Panc1 (cell line): ENCODE measurements around the gene LHX3. TPM values are rescaled to one million over a fixed set of nuclear protein-coding genes. Genes with fewer than 3 reads are reported as not detected.

Experiments
- ATAC-seq: fragments of 200-7000 bp; cut with Tn5 transposase; 2 replicates; pipeline ENCODE4 v1.9.1; 2020; ENCODE audit warnings: mild to moderate bottlenecking, moderate library complexity
- BruUV-seq: library from RNA; stranded (reverse); fragments of 400-500 nt; replicated peaks from 2 replicates; lab custom pipeline; 2021; lab: Mats Ljungman, UMichigan
- CTCF ChIA-PET: fragments of 300-600 bp; sonication (Branson Sonifier 250); formaldehyde crosslinking; loops from one replicate; lab custom pipeline; 2022; ENCODE audit warnings: antibody characterized with exemption; lab: Charles Lee
- POLR2A ChIA-PET: fragments of 300-600 bp; sonication (Branson Sonifier 250); formaldehyde crosslinking; loops from one replicate; lab custom pipeline; 2022; ENCODE audit warnings: antibody characterized with exemption; lab: Charles Lee
- DNase-seq: peaks from one replicate; pipeline ENCODE4 v3.0.0-alpha.2; 2010; ENCODE audit warnings: low read depth, low spot score
- H3K27ac ChIP-seq: 2 replicates; pipeline ENCODE4 v1.5.1; 2011; ENCODE audit warnings: mild to moderate bottlenecking, low read length, inconsistent platforms
- H3K27me3 ChIP-seq: fragments of 200-500 bp; sonication (Bioruptor generic); 2 replicates; pipeline ENCODE4 v1.6.0; 2014; ENCODE audit warnings: low read length, inconsistent platforms; ENCODE audit not compliant: control insufficient read depth, insufficient read depth
- H3K36me3 ChIP-seq: fragments of 200-500 bp; sonication (Bioruptor generic); 2 replicates; pipeline ENCODE4 v1.5.1; 2014; ENCODE audit warnings: inconsistent platforms, mild to moderate bottlenecking, low read length, moderate library complexity; ENCODE audit not compliant: control insufficient read depth, insufficient read depth
- H3K4me1 ChIP-seq: 2 replicates; pipeline ENCODE4 v1.5.1; 2011; ENCODE audit warnings: inconsistent platforms, mild to moderate bottlenecking, low read length, moderate library complexity; ENCODE audit not compliant: control insufficient read depth, insufficient read depth
- H3K4me3 ChIP-seq, 2 experiments: 2 replicates each; pipeline ENCODE4 v1.5.1; 2011 to 2012; ENCODE audit warnings: low read depth in 2 of 2, low read length in 2 of 2, mild to moderate bottlenecking in 2 of 2, inconsistent platforms in 1 of 2, moderate library complexity in 1 of 2
- H3K9me3 ChIP-seq: fragments of 200-500 bp; sonication (Bioruptor generic); 2 replicates; pipeline ENCODE4 v1.5.1; 2014; ENCODE audit warnings: low read depth, mild to moderate bottlenecking, inconsistent platforms, low read length, moderate library complexity; ENCODE audit not compliant: control insufficient read depth, insufficient read depth
- CTCF ChIP-seq: fragments of 450-650 bp; IDR thresholded peaks from 2 replicates; pipeline ENCODE4 v1.5.1; 2017; ENCODE audit warnings: mild to moderate bottlenecking
- POLR2AphosphoS5 ChIP-seq: IDR thresholded peaks from 2 replicates; pipeline ENCODE4 v1.6.1; 2012; ENCODE audit warnings: mild to moderate bottlenecking, low read depth, low read length, moderate library complexity
- REST ChIP-seq, 2 experiments: IDR thresholded peaks; 2 replicates each; pipeline ENCODE4 v1.6.1; 2011 to 2012; ENCODE audit warnings: low read depth in 2 of 2, control low read depth in 1 of 2, low read length in 1 of 2, mild to moderate bottlenecking in 1 of 2, moderate library complexity in 1 of 2; ENCODE audit not compliant: insufficient read depth in 1 of 2
- SIN3A ChIP-seq: IDR thresholded peaks from 2 replicates; pipeline ENCODE4 v1.6.1; 2012; ENCODE audit warnings: low read depth, mild to moderate bottlenecking, low read length, moderate library complexity, borderline replicate concordance; ENCODE audit not compliant: insufficient read depth
- TCF7L2 ChIP-seq: IDR thresholded peaks from 2 replicates; pipeline ENCODE4 v1.6.1; 2011; ENCODE audit warnings: mild to moderate bottlenecking, low read depth, low read length, inconsistent platforms
- in situ Hi-C: cut with HindIII; loops from 2 replicates; pipeline ENCODE4 v1.10.0; 2016; ENCODE audit warnings: low sequenced_read_pairs, low pct_unique_long_range_greater_than_20kb
- intact Hi-C: fragments of 100-400 bp; cut with micrococcal nuclease; formaldehyde crosslinking; loops from one replicate; pipeline ENCODE4 v1.10.0; 2022; ENCODE audit not compliant: unreplicated experiment
- total RNA-seq: library from RNA; stranded (reverse); gene quantifications from one replicate; pipeline ENCODE4 v1.2.1, GENCODE V29; 2021; ENCODE audit not compliant: unreplicated experiment

LHX3 gene
- total RNA-seq, 1 experiment from 2014 or later, result 0.13 TPM

GRCh38 chr9:136179761-136180160, 25.2 kb downstream of the LHX3 start:
- DNase-seq (no peak), ATAC-seq (no peak)
- ChIA-PET CTCF (no interaction called here), POLR2A (no interaction called here)
- intact Hi-C loops (no loop called here), in situ Hi-C loops (no loop called here)
- Histone ChIP-seq H3K4me3 (no peak overlapping the region), H3K36me3 (no peaks in the 10 kb centered on the region), H3K9me3 (no peaks in the 10 kb centered on the region), H3K27ac (no peak overlapping the region), H3K4me1 (no peaks in the 10 kb centered on the region; the same call in 1 of the 2 replicates), H3K27me3 (no peaks in the 10 kb centered on the region)
- BruUV-seq, result no TSS peak
- TF ChIP-seq CTCF, result no peak
- TF ChIP-seq SIN3A, result no peak
- TF ChIP-seq POLR2AphosphoS5, result no peak
- no peak for TF ChIP-seq TCF7L2
- TF ChIP-seq REST (IDR thresholded peaks at IDR 0.05; ENCODE audit: insufficient read depth in 1 of 2, low read depth in 2 of 2, low read length in 1 of 2), result no peak

- H3K36me3 ChIP-seq, result no peaks in the 10 kb centered on the region
- TF ChIP-seq REST (IDR thresholded peaks at IDR 0.05; ENCODE audit: insufficient read depth in 1 of 2, low read depth in 2 of 2, low read length in 1 of 2) (no peak), TCF7L2 (no peak), POLR2AphosphoS5 (no peak), CTCF (no peak), SIN3A (no peak)
- no peak for ATAC-seq
- no peaks in the 10 kb centered on the region for H3K27me3 ChIP-seq
- POLR2A ChIA-PET, result no interaction called here
- H3K4me3 ChIP-seq, result no peak overlapping the region
- BruUV-seq, result no TSS peak
- H3K27ac ChIP-seq, result no peak overlapping the region
- no peaks in the 10 kb centered on the region; the same call in 1 of the 2 replicates for H3K4me1 ChIP-seq
- CTCF ChIA-PET, result no interaction called here
- no peak for DNase-seq
- intact Hi-C loops (no loop called here), in situ Hi-C loops (no loop called here)
- H3K9me3 ChIP-seq, result no peaks in the 10 kb centered on the region
Observed at GRCh38 chr9:136179101-136179616, 25.8 kb downstream of the LHX3 start.
